IMR-90 (cell line): ENCODE results near the gene ZNRD2. TPM values are rescaled to one million over a fixed set of nuclear protein-coding genes. Genes with fewer than 3 reads are reported as not detected.
A peak's percentile ranks its signal among the peaks of the same experiment; 100 is the strongest.

ENCODE experiments used
- ATAC-seq: fragments of 200-7000 bp; cut with Tn5 transposase; 2 replicates; pipeline ENCODE4 v1.9.1; 2020; ENCODE audit warnings: low read depth, mild to moderate bottlenecking, moderate library complexity
- BruUV-seq: library from RNA; stranded (reverse); fragments of 400-500 nt; replicated peaks from 2 replicates; lab custom pipeline; 2021; lab: Mats Ljungman, UMichigan
- CTCF ChIA-PET: fragments of 300-600 bp; formaldehyde crosslinking; extraction: SDS; loops from one replicate; lab custom pipeline; 2021; ENCODE audit warnings: antibody characterized with exemption; lab: Yijun Ruan, JAX
- POLR2A ChIA-PET: fragments of 300-600 bp; sonication (Branson Sonifier 250); formaldehyde crosslinking; loops from one replicate; lab custom pipeline; 2022; ENCODE audit warnings: antibody characterized with exemption; ENCODE audit not compliant: unreplicated experiment; lab: Charles Lee
- DNase-seq: peaks from one replicate; pipeline ENCODE4 v3.0.0; 2013
- H2AFZ ChIP-seq: replicated peaks from 2 replicates; pipeline ENCODE3; 2013; ENCODE audit warnings: low read length, mild to moderate bottlenecking; ENCODE audit not compliant: poor library complexity
- H2AK5ac ChIP-seq: 2 replicates; pipeline ENCODE4 v1.6.1; 2013; ENCODE audit warnings: low read depth, low read length, inconsistent platforms
- H2AK9ac ChIP-seq: replicated peaks from 2 replicates; pipeline ENCODE3; 2013; ENCODE audit warnings: mild to moderate bottlenecking, low read depth, low read length, moderate library complexity; ENCODE audit not compliant: poor library complexity
- H2BK120ac ChIP-seq: 2 replicates; pipeline ENCODE4 v1.6.1; 2013; ENCODE audit warnings: low read depth, low read length, inconsistent platforms
- H2BK15ac ChIP-seq: 3 replicates; pipeline ENCODE4 v1.6.1; 2013; ENCODE audit warnings: low read depth, low read length, inconsistent platforms
- H2BK20ac ChIP-seq: 2 replicates; pipeline ENCODE4 v1.6.1; 2013; ENCODE audit warnings: low read depth, mild to moderate bottlenecking, inconsistent platforms, low read length, moderate library complexity
- H2BK5ac ChIP-seq: 2 replicates; pipeline ENCODE4 v1.6.1; 2013; ENCODE audit warnings: mild to moderate bottlenecking, low read depth, low read length, inconsistent platforms; ENCODE audit not compliant: poor library complexity, severe bottlenecking
- H3K14ac ChIP-seq: replicated peaks from 2 replicates; pipeline ENCODE4 v1.6.1; 2013; ENCODE audit warnings: low read depth, low read length, inconsistent platforms
- H3K18ac ChIP-seq: 2 replicates; pipeline ENCODE4 v1.6.1; 2013; ENCODE audit warnings: low read depth, low read length, control low read depth
- H3K23ac ChIP-seq: 2 replicates; pipeline ENCODE4 v1.6.1; 2013; ENCODE audit warnings: low read depth, low read length, inconsistent platforms
- H3K27ac ChIP-seq: 2 replicates; pipeline ENCODE4 v1.5.1; 2013; ENCODE audit warnings: mild to moderate bottlenecking, control low read depth, low read length; ENCODE audit not compliant: insufficient read depth
- H3K27me3 ChIP-seq: 2 replicates; pipeline ENCODE4 v1.6.1; 2013; ENCODE audit warnings: low read length; ENCODE audit not compliant: control insufficient read depth, insufficient read depth
- H3K36me3 ChIP-seq: 2 replicates; pipeline ENCODE4 v1.6.1; 2013; ENCODE audit warnings: low read length, mixed read lengths; ENCODE audit not compliant: control insufficient read depth, insufficient read depth
- H3K4ac ChIP-seq: 2 replicates; pipeline ENCODE4 v1.6.1; 2013; ENCODE audit warnings: low read depth, low read length, inconsistent platforms
- H3K4me1 ChIP-seq: 2 replicates; pipeline ENCODE4 v1.6.1; 2013; ENCODE audit warnings: low read length, mixed read lengths; ENCODE audit not compliant: control insufficient read depth, insufficient read depth
- H3K4me2 ChIP-seq: 2 replicates; pipeline ENCODE4 v1.6.1; 2013; ENCODE audit warnings: low read depth, mild to moderate bottlenecking, control low read depth, low read length, moderate library complexity
- H3K4me3 ChIP-seq: 2 replicates; pipeline ENCODE4 v1.5.1; 2013; ENCODE audit warnings: low read depth, mild to moderate bottlenecking, control low read depth, low read length, moderate library complexity; ENCODE audit not compliant: insufficient read depth
- H3K56ac ChIP-seq: 2 replicates; pipeline ENCODE4 v1.6.1; 2013; ENCODE audit warnings: low read length, inconsistent platforms; ENCODE audit not compliant: insufficient read depth; ENCODE audit errors: extremely low read depth
- H3K79me1 ChIP-seq, 2 experiments: 2 replicates each; pipeline ENCODE4 v1.6.1; 2013; ENCODE audit warnings: low read length in 2 of 2, inconsistent platforms in 1 of 2, low read depth in 1 of 2
- H3K9ac ChIP-seq: 2 replicates; pipeline ENCODE4 v1.6.1; 2013; ENCODE audit warnings: low read depth, low read length, control low read depth
- H3K9me1 ChIP-seq: 2 replicates; pipeline ENCODE4 v1.6.1; 2013; ENCODE audit warnings: low read length, inconsistent platforms; ENCODE audit not compliant: insufficient read depth
- H3K9me3 ChIP-seq: 2 replicates; pipeline ENCODE4 v1.6.1; 2013; ENCODE audit warnings: low read length; ENCODE audit not compliant: control insufficient read depth, insufficient read depth
- H4K20me1 ChIP-seq: 2 replicates; pipeline ENCODE4 v1.6.1; 2013; ENCODE audit warnings: low read length, inconsistent platforms; ENCODE audit not compliant: insufficient read depth
- H4K5ac ChIP-seq: 2 replicates; pipeline ENCODE4 v1.6.1; 2013; ENCODE audit warnings: mild to moderate bottlenecking, low read depth, low read length, control low read depth
- H4K8ac ChIP-seq, 2 experiments: 2 replicates each; pipeline ENCODE4 v1.6.1; 2013; ENCODE audit warnings: low read depth in 2 of 2, low read length in 2 of 2, control low read depth in 1 of 2, inconsistent platforms in 1 of 2
- H4K91ac ChIP-seq: 2 replicates; pipeline ENCODE4 v1.6.1; 2013; ENCODE audit warnings: low read depth, low read length, inconsistent platforms; ENCODE audit not compliant: insufficient read depth
- CEBPB ChIP-seq: IDR thresholded peaks from 2 replicates; pipeline ENCODE4 v1.6.1; 2012; ENCODE audit warnings: low read depth, low read length, improper control_type of control experiment
- CTCF ChIP-seq: conservative IDR thresholded peaks from 2 replicates; pipeline ENCODE4 v1.5.1; 2012; ENCODE audit warnings: mild to moderate bottlenecking, low read depth, low read length, improper control_type of control experiment
- MXI1 ChIP-seq: IDR thresholded peaks from 2 replicates; pipeline ENCODE4 v1.6.1; 2012; ENCODE audit warnings: low read depth, mild to moderate bottlenecking, low read length, moderate library complexity, borderline replicate concordance
- NFE2L2 ChIP-seq: fragments of 150-350 bp; IDR thresholded peaks from 2 replicates; pipeline ENCODE4 v1.6.1; 2016; ENCODE audit warnings: low read depth, mild to moderate bottlenecking, low read length
- RAD21 ChIP-seq: IDR thresholded peaks from 2 replicates; pipeline ENCODE4 v1.6.1; 2012; ENCODE audit warnings: low read length, improper control_type of control experiment
- RCOR1 ChIP-seq: IDR thresholded peaks from 2 replicates; pipeline ENCODE4 v1.6.1; 2012; ENCODE audit warnings: mild to moderate bottlenecking, low read length, improper control_type of control experiment; ENCODE audit not compliant: insufficient replicate concordance
- USF2 ChIP-seq: fragments of 150-350 bp; IDR thresholded peaks from 2 replicates; pipeline ENCODE4 v1.6.1; 2017; ENCODE audit warnings: mild to moderate bottlenecking, antibody characterized with exemption, low read length, low read depth
- WGBS, 2 experiments: methylation state at CpG; one replicate each; pipeline versions ENCODE4 v1.1.5 to v1.1.7; 2013; ENCODE audit warnings: missing lambda C conversion rate in 2 of 2; ENCODE audit not compliant: insufficient read length in 1 of 2; ENCODE audit errors: extremely low coverage in 2 of 2; 5-methylcytosine and 5-hydroxymethylcytosine counted together
- dilution Hi-C: fragments of 300-500 bp; cut with HindIII; formaldehyde crosslinking; loops from one replicate; pipeline ENCODE4 v1.14.3; 2018; ENCODE audit warnings: low sequenced_read_pairs; ENCODE audit not compliant: unreplicated experiment
- in situ Hi-C: fragments of 300-500 bp; cut with MboI; formaldehyde crosslinking; loops from 3 replicates; pipeline ENCODE4 v1.14.3; 2019; ENCODE audit warnings: low sequenced_read_pairs, inconsistent platforms, mixed read lengths
- intact Hi-C: fragments of 100-400 bp; cut with micrococcal nuclease; formaldehyde crosslinking; loops from 2 replicates; pipeline ENCODE4 v1.10.0; 2022
- polyA plus RNA-seq, 3 experiments: library from polyadenylated mRNA; depleted of rRNA; stranded (reverse); fragments of >200 nt; gene quantifications; 2 replicates each; pipeline ENCODE4 v1.2.3, GENCODE V29; 2012; ENCODE audit warnings: low replicate concordance in 1 of 3
- total RNA-seq: library from RNA; depleted of rRNA; stranded (reverse); fragments of >200 nt; gene quantifications from 2 replicates; pipeline ENCODE4 v1.2.3, GENCODE V29; 2012

Gene ZNRD2
- total and polyA plus RNA-seq, 2 of the 4 experiments (the other 2 are of a cell fraction), result 75.6 to 90.3 TPM

GRCh38 chr11:65556470-65557279 lies 13.6 kb upstream of the ZNRD2 start:
- Histone ChIP-seq H4K91ac (peak overlapping the region; percentile 87; the same call in 1 of the 2 replicates), H3K9ac (peak overlapping the region; percentile 71), H3K36me3 (peaks cover 10% of the 10 kb centered on the region; the same call in 1 of the 2 replicates), H3K9me3 (no peaks in the 10 kb centered on the region), H2AK5ac (peak overlapping the region; percentile 96), H3K27ac (peak overlapping the region; percentile 77), H3K14ac (peak overlapping the region; percentile 89), H3K23ac (peak overlapping the region; percentile 85), H3K9me1 (peaks cover 25% of the 10 kb centered on the region), H3K4me3 (peak overlapping the region; percentile 74), H3K4me1 (peaks cover 43% of the 10 kb centered on the region), H2BK120ac (peak overlapping the region; percentile 60), H2BK15ac (0 out of 3 replicates have a peak overlapping the region, but pooled peaks have one; percentile 62), H3K4me2 (peak overlapping the region; percentile 81), H2AFZ (peak overlapping the region; percentile 79), H4K8ac (peak overlapping the region; percentile 39 to 87; a peak in 1 of 4 replicates), H2BK20ac (peak overlapping the region; percentile 38; the same call in 1 of the 2 replicates), H2AK9ac (peak overlapping the region; percentile 97), H3K18ac (peak overlapping the region; percentile 7), H3K56ac (no peak overlapping the region), H3K79me1 (peaks cover 16 to 42% of the 10 kb centered on the region in 2 experiments), H4K20me1 (peaks cover 15% of the 10 kb centered on the region), H3K4ac (peak overlapping the region; percentile 63), H2BK5ac (peak overlapping the region; percentile 72), H3K27me3 (no peaks in the 10 kb centered on the region), H4K5ac (peak overlapping the region; percentile 39)
- in situ Hi-C loops (no loop called here), intact Hi-C loops (loop anchor here (1.0 to 2.0 kb wide), 2 partner anchors 14 to 16 kb away; partner anchors contain the start of gene ZNRD2), dilution Hi-C loops (no loop called here)
- no peak for ATAC-seq
- WGBS, 2 experiments, result 27% methylated on average over 2 of the region's 12 CpGs; no CpG with 5 or more reads in 1 of the 2 experiments
- ChIA-PET CTCF (no interaction called here), POLR2A (no interaction called here)
- TF ChIP-seq NFE2L2 (no peak), MXI1 (no peak), CTCF (no peak), RAD21 (no peak), CEBPB (peak; percentile 29), USF2 (no peak), RCOR1 (no peak)
- DNase-seq, result no peak
- BruUV-seq, result no TSS peak
